ENCODE measurements around the gene RPS19.

The RPS19 gene

GRCh38 chr19:41886761-41887710, 27.0 kb downstream of the RPS19 start:
- Histone ChIP-seq H3K36me3 (ENCODE audit: insufficient read depth, low read length) (peaks cover 24% of the 10 kb centered on the region), H3K4me1 (ENCODE audit: insufficient read depth, low read length, severe bottlenecking) (peaks cover 44% of the 10 kb centered on the region), H4K20me1 (ENCODE audit: insufficient read depth, low read length) (no peaks in the 10 kb centered on the region), H3K79me2 (ENCODE audit: insufficient read depth, low read length) (peaks cover 10% of the 10 kb centered on the region), H3K9ac (ENCODE audit: low read length) (peak overlapping the region; percentile 67), H3K27me3 (ENCODE audit: insufficient read depth, low read length) (no peaks in the 10 kb centered on the region), H3K9me2 (ENCODE audit: low read depth, low read length) (no peaks in the 10 kb centered on the region), H3K4me2 (ENCODE audit: low read length) (peak overlapping the region; percentile 80), H3K4me3 (ENCODE audit: low read depth, low read length, poor library complexity, severe bottlenecking) (peak overlapping the region; percentile 54), H2AFZ (ENCODE audit: low read length) (no peak overlapping the region), H3K27ac (ENCODE audit: low read depth, low read length, poor library complexity, severe bottlenecking) (peak overlapping the region; percentile 93), H3K9me3 (ENCODE audit: low read length) (no peaks in the 10 kb centered on the region), H3F3A (ENCODE audit: insufficient read depth, low read length) (peaks cover 4% of the 10 kb centered on the region; the same call in 1 of the 2 replicates)
- TF ChIP-seq CTCF (IDR thresholded peaks at IDR 0.05; ENCODE audit: low read length) (no peak), EZH2 (IDR thresholded peaks at IDR 0.05; ENCODE audit: borderline replicate concordance, low read length) (no peak)

- H3K9me2 ChIP-seq (ENCODE audit: low read depth, low read length): no peaks in the 10 kb centered on the region
- peaks cover 32% of the 10 kb centered on the region for H3K36me3 ChIP-seq (ENCODE audit: insufficient read depth, low read length)
- H3K4me3 ChIP-seq (ENCODE audit: low read depth, low read length, poor library complexity, severe bottlenecking): peak overlapping the region; percentile 54
- no peaks in the 10 kb centered on the region for H4K20me1 ChIP-seq (ENCODE audit: insufficient read depth, low read length)
- H3F3A ChIP-seq (ENCODE audit: insufficient read depth, low read length): no peaks in the 10 kb centered on the region
- H2AFZ ChIP-seq (ENCODE audit: low read length): no peak overlapping the region
- peaks cover 36% of the 10 kb centered on the region for H3K4me1 ChIP-seq (ENCODE audit: insufficient read depth, low read length, severe bottlenecking)
- H3K9ac ChIP-seq (ENCODE audit: low read length): peak overlapping the region; percentile 67
- H3K4me2 ChIP-seq (ENCODE audit: low read length): peak overlapping the region; percentile 80
- TF ChIP-seq EZH2 (IDR thresholded peaks at IDR 0.05; ENCODE audit: borderline replicate concordance, low read length) (no peak), CTCF (IDR thresholded peaks at IDR 0.05; ENCODE audit: low read length) (peak; percentile 69)
- H3K9me3 ChIP-seq (ENCODE audit: low read length): no peaks in the 10 kb centered on the region
- no peaks in the 10 kb centered on the region for H3K27me3 ChIP-seq (ENCODE audit: insufficient read depth, low read length)
- peaks cover 10% of the 10 kb centered on the region for H3K79me2 ChIP-seq (ENCODE audit: insufficient read depth, low read length)
- peak overlapping the region; percentile 93 for H3K27ac ChIP-seq (ENCODE audit: low read depth, low read length, poor library complexity, severe bottlenecking)
Observed at GRCh38 chr19:41887711-41888382, 27.8 kb downstream of the RPS19 start.

GRCh38 chr19:41888926-41889325, 28.9 kb downstream of the RPS19 start:
- no peak overlapping the region for H3K4me2 ChIP-seq (ENCODE audit: low read length)
- H4K20me1 ChIP-seq (ENCODE audit: insufficient read depth, low read length): no peaks in the 10 kb centered on the region
- H3F3A ChIP-seq (ENCODE audit: insufficient read depth, low read length): no peaks in the 10 kb centered on the region
- H3K9ac ChIP-seq (ENCODE audit: low read length): no peak overlapping the region
- TF ChIP-seq EZH2 (IDR thresholded peaks at IDR 0.05; ENCODE audit: borderline replicate concordance, low read length): no peak
- TF ChIP-seq CTCF (IDR thresholded peaks at IDR 0.05; ENCODE audit: low read length): no peak
- H2AFZ ChIP-seq (ENCODE audit: low read length): no peak overlapping the region
- no peaks in the 10 kb centered on the region for H3K27me3 ChIP-seq (ENCODE audit: insufficient read depth, low read length)
- H3K4me1 ChIP-seq (ENCODE audit: insufficient read depth, low read length, severe bottlenecking): peaks cover 36% of the 10 kb centered on the region
- no peak overlapping the region for H3K4me3 ChIP-seq (ENCODE audit: low read depth, low read length, poor library complexity, severe bottlenecking)
- no peaks in the 10 kb centered on the region for H3K9me2 ChIP-seq (ENCODE audit: low read depth, low read length)
- peak overlapping the region; percentile 1 for H3K27ac ChIP-seq (ENCODE audit: low read depth, low read length, poor library complexity, severe bottlenecking)
- H3K9me3 ChIP-seq (ENCODE audit: low read length): no peaks in the 10 kb centered on the region
- H3K79me2 ChIP-seq (ENCODE audit: insufficient read depth, low read length): peaks cover 10% of the 10 kb centered on the region
- peaks cover 34% of the 10 kb centered on the region for H3K36me3 ChIP-seq (ENCODE audit: insufficient read depth, low read length)
